Right lobe of liver (tissue), 4 donors: ENCODE measurements around the gene NRXN3.

Experiments used
- POLR2A ChIP-seq: fragments of 450-650 bp; IDR thresholded peaks from one replicate; pipeline ENCODE4 v1.6.1; 2017; ENCODE audit warnings: antibody characterized with exemption, mild to moderate bottlenecking
- TF ChIP-seq, protein P1 (sequence below), 4 donors: fragments of 200-600 bp in 3 of 4; fragments of 450-650 bp in 1 of 4; IDR thresholded peaks; one replicate each; pipeline versions ENCODE4 v1.5.1 to v1.8.0; 2016 to 2022; ENCODE audit warnings: antibody characterized with exemption in 4 of 4, mild to moderate bottlenecking in 2 of 4
- donor health status: DM: no; HTN: no; CAD: no.
- donor health status: DM: no; HTN: no; CAD: no.
- donor health status: DM: no; HTN: yes; CAD: no.

DNA sequence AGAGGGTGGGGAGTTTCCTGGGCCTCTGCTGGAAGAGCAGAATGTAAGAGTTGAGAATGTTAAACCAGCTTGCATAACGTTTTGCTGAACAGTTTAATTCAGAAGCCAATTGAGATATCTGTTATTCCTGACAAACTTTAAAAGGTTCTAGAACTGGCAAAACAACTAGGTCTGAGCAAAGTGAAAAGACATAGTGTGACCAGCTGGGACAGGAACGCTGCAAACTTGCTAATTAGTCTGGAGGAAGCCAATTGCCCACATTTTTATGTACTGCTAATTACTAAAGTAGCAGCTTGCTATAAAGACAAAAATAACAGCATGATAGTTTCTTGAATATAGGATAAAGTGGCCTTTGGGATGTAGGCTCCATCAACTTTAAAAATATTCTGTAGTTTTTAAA, 704.9 kb downstream of the NRXN3 start:
- TF ChIP-seq, protein P1, sequence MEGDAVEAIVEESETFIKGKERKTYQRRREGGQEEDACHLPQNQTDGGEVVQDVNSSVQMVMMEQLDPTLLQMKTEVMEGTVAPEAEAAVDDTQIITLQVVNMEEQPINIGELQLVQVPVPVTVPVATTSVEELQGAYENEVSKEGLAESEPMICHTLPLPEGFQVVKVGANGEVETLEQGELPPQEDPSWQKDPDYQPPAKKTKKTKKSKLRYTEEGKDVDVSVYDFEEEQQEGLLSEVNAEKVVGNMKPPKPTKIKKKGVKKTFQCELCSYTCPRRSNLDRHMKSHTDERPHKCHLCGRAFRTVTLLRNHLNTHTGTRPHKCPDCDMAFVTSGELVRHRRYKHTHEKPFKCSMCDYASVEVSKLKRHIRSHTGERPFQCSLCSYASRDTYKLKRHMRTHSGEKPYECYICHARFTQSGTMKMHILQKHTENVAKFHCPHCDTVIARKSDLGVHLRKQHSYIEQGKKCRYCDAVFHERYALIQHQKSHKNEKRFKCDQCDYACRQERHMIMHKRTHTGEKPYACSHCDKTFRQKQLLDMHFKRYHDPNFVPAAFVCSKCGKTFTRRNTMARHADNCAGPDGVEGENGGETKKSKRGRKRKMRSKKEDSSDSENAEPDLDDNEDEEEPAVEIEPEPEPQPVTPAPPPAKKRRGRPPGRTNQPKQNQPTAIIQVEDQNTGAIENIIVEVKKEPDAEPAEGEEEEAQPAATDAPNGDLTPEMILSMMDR (IDR thresholded peaks at IDR 0.05): no peak
- no peak for TF ChIP-seq POLR2A
